T-helper 17 cell (primary cell): ENCODE data around the gene NUDT22. TPM values are rescaled to one million over a fixed set of nuclear protein-coding genes. Genes with fewer than 3 reads are reported as not detected.
A peak's percentile ranks its signal among the peaks of the same experiment; 100 is the strongest.

Experiments used
- ATAC-seq: fragments of 150-1000 bp; cut with Tn5 transposase; 2 replicates; pipeline ENCODE4 v1.10.0; 2021; ENCODE audit warnings: mild to moderate bottlenecking, moderate library complexity
- DNase-seq, 3 donors: peaks; one replicate each; pipeline versions ENCODE4 v3.0.0 to v3.0.0-alpha.2; 2020 to 2021
- H3K9me3 ChIP-seq: one replicate; pipeline ENCODE4 v1.7.0; 2013; ENCODE audit warnings: low read length, mild to moderate bottlenecking; ENCODE audit not compliant: control insufficient read depth, poor library complexity, severe bottlenecking
- H3K27ac Mint-ChIP-seq: one replicate; pipeline ENCODE4 v1.8.0; 2022; ENCODE audit warnings: mild to moderate bottlenecking, moderate library complexity, mixed read lengths
- H3K27me3 Mint-ChIP-seq: one replicate; pipeline ENCODE4 v1.8.0; 2022; ENCODE audit warnings: mixed read lengths
- H3K36me3 Mint-ChIP-seq: one replicate; pipeline ENCODE4 v1.8.0; 2022; ENCODE audit warnings: low read depth, mixed read lengths
- H3K4me1 Mint-ChIP-seq: one replicate; pipeline ENCODE4 v1.8.0; 2022; ENCODE audit warnings: mild to moderate bottlenecking, mixed read lengths
- H3K4me3 Mint-ChIP-seq: one replicate; pipeline ENCODE4 v1.8.0; 2022; ENCODE audit warnings: mild to moderate bottlenecking, moderate library complexity, mixed read lengths
- total RNA-seq, 4 donors: library from RNA in 2 of 4; stranded (reverse) in 2 of 4; gene quantifications; one replicate each; pipeline ENCODE4 v1.2.3 and lab custom pipeline; 2022 to 2026

Gene NUDT22
- total RNA-seq (10 to 100 TPM; 30.8 to 42.8 TPM), total RNA-seq (lab: John Stamatoyannopoulos, UW) (25.2 to 46.2 reads per million in 2 donors)

GRCh38 chr11:64225608-64226506 is at the start of gene NUDT22, which contains the start of gene TRPT1:
NUDT22 (plus strand) TSS chr11:64226274; CDS start chr11:64226653, 379 bp downstream.
TRPT1 (minus strand) TSS chr11:64226186; CDS start chr11:64225860, 326 bp downstream.
- Mint-ChIP-seq H3K4me1 (peaks cover 25% of the 10 kb centered on the region), H3K36me3 (no peaks in the 10 kb centered on the region), H3K27me3 (no peaks in the 10 kb centered on the region), H3K27ac (peak within 1 kb of the TSS; percentile 77), H3K4me3 (peak within 1 kb of the TSS; percentile 91)
- DNase-seq, result peak; percentile 83 to 87 (median 86)
- ATAC-seq, result peak; percentile 75
- H3K9me3 ChIP-seq, result no peaks in the 10 kb centered on the region

DNA sequence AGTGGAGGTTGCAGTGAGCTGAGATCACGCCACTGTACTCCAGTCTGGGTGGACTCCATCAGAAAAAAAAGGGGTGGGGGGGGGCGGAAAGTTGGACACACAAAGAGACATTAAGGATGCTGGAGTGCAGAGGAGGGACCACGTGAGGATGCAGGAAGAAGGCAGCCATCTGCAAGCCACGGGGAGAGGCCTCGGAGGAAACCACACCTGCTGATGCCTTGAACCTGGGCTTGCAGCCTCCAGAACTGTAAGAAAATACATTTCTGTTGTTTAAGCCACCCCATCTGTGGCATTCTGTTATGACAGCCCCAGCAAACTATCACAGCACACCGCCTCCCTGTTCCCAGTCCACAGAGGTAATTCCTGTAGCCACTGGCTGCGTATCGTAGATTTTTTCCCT is 49.3 kb upstream of the NUDT22 start:
- peaks cover 18% of the 10 kb centered on the region for H3K4me1 Mint-ChIP-seq
- no peaks in the 10 kb centered on the region for H3K9me3 ChIP-seq
- H3K27ac Mint-ChIP-seq, result no peak overlapping the region
- DNase-seq, result no peak
- no peaks in the 10 kb centered on the region for H3K27me3 Mint-ChIP-seq
- peak overlapping the region; percentile 21 for H3K4me3 Mint-ChIP-seq
- H3K36me3 Mint-ChIP-seq, result no peaks in the 10 kb centered on the region
- ATAC-seq, result no peak

DNA sequence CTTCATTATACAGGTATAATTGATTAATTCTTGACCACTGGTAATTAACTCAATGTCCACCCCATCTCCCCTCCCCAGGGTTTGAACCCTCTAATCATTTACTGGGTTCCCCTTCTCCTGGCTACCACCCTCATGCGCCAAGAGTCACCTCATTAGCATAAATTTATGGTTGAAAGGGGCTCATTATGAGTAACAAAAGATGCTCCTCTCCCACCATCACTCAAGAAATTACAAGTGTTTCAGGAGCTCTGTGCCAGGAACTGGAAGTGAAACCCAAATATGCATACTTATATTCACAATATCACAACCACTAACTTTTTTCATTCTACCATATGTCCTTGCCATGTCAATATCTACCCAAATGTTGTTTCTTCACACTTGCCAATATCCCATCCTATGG is 47.9 kb upstream of the NUDT22 start:
- H3K27me3 Mint-ChIP-seq, result no peaks in the 10 kb centered on the region
- ATAC-seq, result no peak
- DNase-seq, result no peak
- H3K9me3 ChIP-seq, result no peaks in the 10 kb centered on the region
- no peak overlapping the region for H3K27ac Mint-ChIP-seq
- H3K4me3 Mint-ChIP-seq, result no peak overlapping the region
- peaks cover 20% of the 10 kb centered on the region for H3K4me1 Mint-ChIP-seq
- H3K36me3 Mint-ChIP-seq, result no peaks in the 10 kb centered on the region

- Mint-ChIP-seq H3K27me3 (no peaks in the 10 kb centered on the region), H3K4me1 (peaks cover 26% of the 10 kb centered on the region), H3K4me3 (no peak overlapping the region), H3K36me3 (no peaks in the 10 kb centered on the region), H3K27ac (no peak overlapping the region)
- no peak for DNase-seq
- no peaks in the 10 kb centered on the region for H3K9me3 ChIP-seq
- ATAC-seq, result no peak
Measured at GRCh38 chr11:64178951-64179639, 47.0 kb upstream of the NUDT22 start.

- Mint-ChIP-seq H3K4me1 (peaks cover 31% of the 10 kb centered on the region), H3K4me3 (no peak overlapping the region), H3K36me3 (no peaks in the 10 kb centered on the region), H3K27ac (no peak overlapping the region), H3K27me3 (no peaks in the 10 kb centered on the region)
- no peaks in the 10 kb centered on the region for H3K9me3 ChIP-seq
- ATAC-seq (no peak), DNase-seq (no peak)
Measured at GRCh38 chr11:64180891-64181290, 45.2 kb upstream of the NUDT22 start.

- DNase-seq (no peak), ATAC-seq (no peak)
- Mint-ChIP-seq H3K36me3 (no peaks in the 10 kb centered on the region), H3K4me3 (no peak overlapping the region), H3K27ac (no peak overlapping the region), H3K4me1 (peaks cover 31% of the 10 kb centered on the region), H3K27me3 (no peaks in the 10 kb centered on the region)
- H3K9me3 ChIP-seq, result no peaks in the 10 kb centered on the region
Measured at GRCh38 chr11:64181506-64182411, 44.3 kb upstream of the NUDT22 start.

- Mint-ChIP-seq H3K27ac (no peak overlapping the region), H3K36me3 (no peaks in the 10 kb centered on the region), H3K27me3 (no peaks in the 10 kb centered on the region), H3K4me1 (peaks cover 19% of the 10 kb centered on the region), H3K4me3 (no peak overlapping the region)
- no peak for DNase-seq
- H3K9me3 ChIP-seq, result no peaks in the 10 kb centered on the region
- no peak for ATAC-seq
Measured at GRCh38 chr11:64183890-64184289, 42.2 kb upstream of the NUDT22 start.

DNA sequence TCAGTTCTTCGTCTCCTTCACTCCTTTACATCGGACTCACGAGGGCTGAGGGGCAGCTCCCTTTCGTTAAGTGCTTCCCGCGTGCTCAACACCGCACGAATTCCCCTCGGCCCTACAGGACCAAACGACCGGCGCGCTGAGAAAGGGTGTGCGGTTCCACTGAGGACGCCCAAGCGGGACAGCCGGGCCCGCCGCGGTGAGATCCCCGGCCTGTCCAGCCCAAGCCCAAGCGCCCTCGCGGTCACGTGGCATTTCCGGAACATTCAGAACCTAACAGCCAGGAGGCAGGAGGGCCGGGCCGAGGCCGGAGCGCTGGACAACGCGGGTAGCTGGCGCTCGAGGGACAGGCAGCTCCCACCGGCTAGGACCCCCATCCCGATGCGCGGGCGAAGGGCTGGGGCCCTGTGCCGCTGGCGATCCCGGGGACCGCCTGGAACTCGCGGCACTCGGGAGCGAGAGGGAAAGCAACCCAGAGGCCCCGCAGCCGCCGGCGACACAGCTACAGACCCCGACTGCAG is 40.8 kb upstream of the NUDT22 start:
- H3K36me3 Mint-ChIP-seq, result no peaks in the 10 kb centered on the region
- ATAC-seq (no peak), DNase-seq (peak in 2 of 3 donors; percentile 25 to 28)
- H3K4me1 Mint-ChIP-seq, result peaks cover 23% of the 10 kb centered on the region
- H3K9me3 ChIP-seq, result no peaks in the 10 kb centered on the region
- H3K27me3 Mint-ChIP-seq, result no peaks in the 10 kb centered on the region
- no peak overlapping the region for H3K27ac Mint-ChIP-seq
- peak overlapping the region; percentile 100 for H3K4me3 Mint-ChIP-seq

GRCh38 chr11:64185693-64186491 is 40.2 kb upstream of the NUDT22 start, which contains the start of gene STIP1:
STIP1 (plus strand) TSS chr11:64186171; CDS start chr11:64186262, 91 bp downstream.
- Mint-ChIP-seq H3K4me1 (peaks cover 24% of the 10 kb centered on the region), H3K4me3 (peak within 1 kb of the TSS; percentile 100), H3K36me3 (no peaks in the 10 kb centered on the region), H3K27me3 (no peaks in the 10 kb centered on the region), H3K27ac (no peak within 1 kb of the TSS)
- H3K9me3 ChIP-seq, result no peaks in the 10 kb centered on the region
- DNase-seq (peak; percentile 95 to 97 (median 96)), ATAC-seq (peak; percentile 90)

- no peak for DNase-seq
- Mint-ChIP-seq H3K36me3 (no peaks in the 10 kb centered on the region), H3K4me3 (no peak overlapping the region), H3K27ac (no peak overlapping the region), H3K4me1 (peaks cover 21% of the 10 kb centered on the region), H3K27me3 (no peaks in the 10 kb centered on the region)
- no peak for ATAC-seq
- H3K9me3 ChIP-seq, result no peaks in the 10 kb centered on the region
Measured at GRCh38 chr11:64186492-64187165, 39.4 kb upstream of the NUDT22 start.

- Mint-ChIP-seq H3K27me3 (no peaks in the 10 kb centered on the region), H3K27ac (no peak overlapping the region), H3K36me3 (no peaks in the 10 kb centered on the region), H3K4me3 (no peak overlapping the region), H3K4me1 (peaks cover 8% of the 10 kb centered on the region)
- no peaks in the 10 kb centered on the region for H3K9me3 ChIP-seq
- ATAC-seq (no peak), DNase-seq (no peak)
Measured at GRCh38 chr11:64192434-64192833, 33.6 kb upstream of the NUDT22 start.
